GM12801 (cell line): ENCODE measurements around the gene PISD.

Source experiments
- TF ChIP-seq, protein P1 (sequence below): IDR thresholded peaks from one replicate; pipeline ENCODE4 v1.5.1; 2011; ENCODE audit warnings: control low read depth; ENCODE audit not compliant: insufficient read length; ENCODE audit errors: extremely low read depth

PISD gene

GRCh38 chr22:31630331-31631329, 31.4 kb downstream of the PISD start:
- TF ChIP-seq, protein P1, sequence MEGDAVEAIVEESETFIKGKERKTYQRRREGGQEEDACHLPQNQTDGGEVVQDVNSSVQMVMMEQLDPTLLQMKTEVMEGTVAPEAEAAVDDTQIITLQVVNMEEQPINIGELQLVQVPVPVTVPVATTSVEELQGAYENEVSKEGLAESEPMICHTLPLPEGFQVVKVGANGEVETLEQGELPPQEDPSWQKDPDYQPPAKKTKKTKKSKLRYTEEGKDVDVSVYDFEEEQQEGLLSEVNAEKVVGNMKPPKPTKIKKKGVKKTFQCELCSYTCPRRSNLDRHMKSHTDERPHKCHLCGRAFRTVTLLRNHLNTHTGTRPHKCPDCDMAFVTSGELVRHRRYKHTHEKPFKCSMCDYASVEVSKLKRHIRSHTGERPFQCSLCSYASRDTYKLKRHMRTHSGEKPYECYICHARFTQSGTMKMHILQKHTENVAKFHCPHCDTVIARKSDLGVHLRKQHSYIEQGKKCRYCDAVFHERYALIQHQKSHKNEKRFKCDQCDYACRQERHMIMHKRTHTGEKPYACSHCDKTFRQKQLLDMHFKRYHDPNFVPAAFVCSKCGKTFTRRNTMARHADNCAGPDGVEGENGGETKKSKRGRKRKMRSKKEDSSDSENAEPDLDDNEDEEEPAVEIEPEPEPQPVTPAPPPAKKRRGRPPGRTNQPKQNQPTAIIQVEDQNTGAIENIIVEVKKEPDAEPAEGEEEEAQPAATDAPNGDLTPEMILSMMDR, result no peak

GRCh38 chr22:31629741-31630184, 32.3 kb downstream of the PISD start:
- TF ChIP-seq, protein P1, result no peak

DNA sequence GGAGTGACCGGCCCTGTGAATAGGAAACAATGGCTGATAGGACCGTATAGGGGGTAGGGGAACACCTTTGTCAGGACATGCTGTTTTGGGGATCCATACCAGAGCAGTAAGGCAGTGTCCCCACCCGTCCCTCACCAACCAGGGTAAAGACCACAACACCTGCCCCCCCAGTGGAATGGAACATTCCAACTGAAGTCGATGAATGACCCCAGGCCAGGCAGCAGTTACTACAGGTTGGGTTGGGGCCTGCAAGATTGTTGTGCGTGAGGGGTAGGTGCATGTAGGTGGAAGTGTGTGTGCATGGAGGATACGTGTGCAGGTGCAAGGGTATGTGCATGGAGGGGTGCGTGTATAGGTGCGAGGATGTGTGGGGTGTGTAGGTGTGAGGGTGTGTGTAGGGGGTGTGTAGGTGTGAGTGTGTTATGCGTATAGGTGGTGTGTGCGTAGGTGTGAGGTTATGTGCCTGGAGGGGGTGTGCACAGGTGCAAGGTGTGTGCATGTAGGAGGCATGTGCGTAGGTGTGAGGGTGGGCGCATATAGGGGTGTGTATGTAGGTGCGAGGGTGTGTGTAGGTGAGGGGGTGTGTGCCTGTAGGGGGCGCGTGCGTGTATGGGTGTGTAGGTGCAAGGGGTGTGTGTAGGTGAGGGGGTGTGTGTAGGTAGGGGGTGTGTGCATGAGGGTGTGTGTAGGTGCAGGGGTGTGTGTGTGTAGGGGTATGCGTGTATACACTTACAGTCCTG, 32.9 kb downstream of the PISD start:
- TF ChIP-seq, protein P1, result no peak

DNA sequence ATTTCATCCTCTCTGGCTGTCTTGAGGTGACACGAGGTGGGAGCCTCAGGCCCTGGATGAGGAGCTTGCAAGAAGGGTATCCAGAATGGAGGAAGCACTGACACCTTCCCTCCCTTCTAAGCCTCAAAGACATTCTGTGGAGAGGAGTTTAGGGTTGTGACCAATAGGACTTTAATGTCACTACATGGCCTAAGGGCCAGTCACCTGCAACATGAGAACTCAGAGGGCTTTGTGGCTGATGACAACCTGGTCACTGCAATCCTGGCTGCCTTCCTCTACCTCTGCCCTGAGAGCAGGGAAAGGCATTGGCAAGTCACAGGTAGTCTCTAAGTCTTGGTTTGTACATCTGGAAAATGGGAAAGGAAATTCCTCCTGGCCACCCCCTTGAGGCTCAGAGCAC, 33.7 kb downstream of the PISD start:
- TF ChIP-seq, protein P1, result no peak

- TF ChIP-seq, protein P1, result no peak
These were observed 34.7 kb downstream of the PISD start for GRCh38 chr22:31627223-31627731.

- TF ChIP-seq, protein P1, result no peak
These were observed 35.4 kb downstream of the PISD start for GRCh38 chr22:31626427-31627150.
